H9 (cell line): ENCODE data around the gene SLC30A3. TPM values are rescaled to one million over a fixed set of nuclear protein-coding genes. Genes with fewer than 3 reads are reported as not detected.

Experiments used
- DNase-seq: peaks from one replicate; pipeline ENCODE4 v3.0.0-alpha.2; 2017
- H2AFZ ChIP-seq: one replicate; pipeline ENCODE4 v1.6.1; 2013; ENCODE audit warnings: mild to moderate bottlenecking, low read length, control low read depth, moderate library complexity
- H2AK5ac ChIP-seq: 2 replicates; pipeline ENCODE4 v1.6.1; 2013; ENCODE audit warnings: low read length, control low read depth, mixed read lengths; ENCODE audit not compliant: insufficient read length
- H2BK120ac ChIP-seq: one replicate; pipeline ENCODE4 v1.6.1; 2013; ENCODE audit warnings: low read depth, mild to moderate bottlenecking, low read length, control low read depth, inconsistent platforms; ENCODE audit not compliant: poor library complexity, severe bottlenecking
- H2BK12ac ChIP-seq: 2 replicates; pipeline ENCODE4 v1.6.1; 2013; ENCODE audit warnings: low read length, control low read depth, mixed read lengths, low read depth; ENCODE audit not compliant: insufficient read length
- H2BK15ac ChIP-seq: 2 replicates; pipeline ENCODE4 v1.6.1; 2013; ENCODE audit warnings: low read depth, low read length, control low read depth
- H2BK20ac ChIP-seq: one replicate; pipeline ENCODE4 v1.6.1; 2013; ENCODE audit warnings: low read depth, mild to moderate bottlenecking, low read length, control low read depth, inconsistent platforms; ENCODE audit not compliant: poor library complexity, severe bottlenecking
- H2BK5ac ChIP-seq: 2 replicates; pipeline ENCODE4 v1.6.1; 2013; ENCODE audit warnings: low read length, control low read depth, mixed read lengths; ENCODE audit not compliant: insufficient read length
- H3K14ac ChIP-seq: 2 replicates; pipeline ENCODE4 v1.6.1; 2013; ENCODE audit warnings: low read length, control low read depth; ENCODE audit not compliant: insufficient read depth
- H3K18ac ChIP-seq: 2 replicates; pipeline ENCODE4 v1.6.1; 2013; ENCODE audit warnings: low read depth, mild to moderate bottlenecking, mixed read lengths, low read length, control low read depth; ENCODE audit not compliant: insufficient read length
- H3K23ac ChIP-seq: 2 replicates; pipeline ENCODE4 v1.6.1; 2013; ENCODE audit warnings: low read length, control low read depth, mixed read lengths, low read depth; ENCODE audit not compliant: insufficient read length
- H3K23me2 ChIP-seq: 2 replicates; pipeline ENCODE4 v1.6.1; 2013; ENCODE audit warnings: low read depth, mild to moderate bottlenecking, mixed read lengths, low read length, control low read depth; ENCODE audit not compliant: insufficient read length, poor library complexity, severe bottlenecking
- H3K27ac ChIP-seq: 2 replicates; pipeline ENCODE4 v1.5.1; 2013; ENCODE audit warnings: low read length, control low read depth, mixed read lengths, low read depth; ENCODE audit not compliant: insufficient read length
- H3K27me3 ChIP-seq: 2 replicates; pipeline ENCODE4 v1.6.1; 2013; ENCODE audit warnings: low read length, control low read depth, inconsistent platforms; ENCODE audit not compliant: insufficient read depth
- H3K4ac ChIP-seq: 2 replicates; pipeline ENCODE4 v1.6.1; 2013; ENCODE audit warnings: low read depth, mild to moderate bottlenecking, control low read depth, inconsistent platforms, low read length, moderate library complexity
- H3K4me1 ChIP-seq: 2 replicates; pipeline ENCODE4 v1.6.1; 2013; ENCODE audit warnings: low read length, control low read depth, inconsistent platforms; ENCODE audit not compliant: insufficient read depth
- H3K4me2 ChIP-seq: 2 replicates; pipeline ENCODE4 v1.6.1; 2013; ENCODE audit warnings: low read length, control low read depth, mixed read lengths; ENCODE audit not compliant: insufficient read length, insufficient read depth
- H3K56ac ChIP-seq: 2 replicates; pipeline ENCODE4 v1.6.1; 2013; ENCODE audit warnings: low read depth, mild to moderate bottlenecking, mixed read lengths, low read length, control low read depth; ENCODE audit not compliant: insufficient read length
- H3K79me1 ChIP-seq: 2 replicates; pipeline ENCODE4 v1.6.1; 2013; ENCODE audit warnings: low read depth, mild to moderate bottlenecking, moderate library complexity, low read length, control low read depth, inconsistent platforms; ENCODE audit not compliant: insufficient read depth, poor library complexity, severe bottlenecking
- H3K79me2 ChIP-seq: 2 replicates; pipeline ENCODE4 v1.6.1; 2013; ENCODE audit warnings: low read length, control low read depth, inconsistent platforms; ENCODE audit not compliant: insufficient read depth
- H3K9ac ChIP-seq: 2 replicates; pipeline ENCODE4 v1.6.1; 2013; ENCODE audit warnings: low read length, control low read depth, mixed read lengths; ENCODE audit not compliant: insufficient read length; ENCODE audit errors: extremely low read depth
- H3K9me3 ChIP-seq: one replicate; pipeline ENCODE4 v1.6.1; 2013; ENCODE audit warnings: low read depth, low read length, inconsistent platforms; ENCODE audit not compliant: control insufficient read depth
- H3T11ph ChIP-seq: one replicate; pipeline ENCODE4 v1.6.1; 2013; ENCODE audit warnings: mild to moderate bottlenecking, low read length, control low read depth, inconsistent platforms
- H4K20me1 ChIP-seq: one replicate; pipeline ENCODE4 v1.6.1; 2013; ENCODE audit not compliant: control insufficient read depth, insufficient read length, insufficient read depth
- H4K5ac ChIP-seq: 2 replicates; pipeline ENCODE4 v1.6.1; 2013; ENCODE audit warnings: low read depth, mild to moderate bottlenecking, mixed read lengths, low read length, control low read depth; ENCODE audit not compliant: insufficient read length
- H4K8ac ChIP-seq: replicated peaks from 2 replicates; pipeline ENCODE4 v1.6.1; 2013; ENCODE audit warnings: low read length, control low read depth, mixed read lengths, low read depth; ENCODE audit not compliant: insufficient read length
- H4K91ac ChIP-seq: 2 replicates; pipeline ENCODE4 v1.6.1; 2013; ENCODE audit warnings: low read depth, mild to moderate bottlenecking, moderate library complexity, mixed read lengths, low read length, control low read depth; ENCODE audit not compliant: insufficient read length
- H3K27ac Mint-ChIP-seq, 3 experiments: 2 replicates in 2 of 3; 3 replicates in 1 of 3; pipeline ENCODE4 v1.8.0; 2020 to 2021; ENCODE audit warnings: mixed read lengths in 3 of 3, mild to moderate bottlenecking in 1 of 3, moderate library complexity in 1 of 3
- H3K27me3 Mint-ChIP-seq: 2 replicates; pipeline ENCODE4 v1.8.0; 2021; ENCODE audit warnings: low read depth, mild to moderate bottlenecking, moderate library complexity, mixed read lengths
- H3K36me3 Mint-ChIP-seq, 3 experiments: 2 replicates in 2 of 3; 3 replicates in 1 of 3; pipeline ENCODE4 v1.8.0; 2020 to 2021; ENCODE audit warnings: low read depth in 3 of 3, mixed read lengths in 3 of 3; ENCODE audit not compliant: insufficient read depth in 1 of 3
- H3K4me1 Mint-ChIP-seq, 2 experiments: 2 replicates each; pipeline ENCODE4 v1.8.0; 2020; ENCODE audit warnings: mixed read lengths in 2 of 2
- H3K4me3 Mint-ChIP-seq, 2 experiments: 2 replicates in 1 of 2; 3 replicates in 1 of 2; pipeline ENCODE4 v1.8.0; 2020 to 2021; ENCODE audit warnings: mild to moderate bottlenecking in 2 of 2, mixed read lengths in 2 of 2, moderate library complexity in 1 of 2
- H3K9me3 Mint-ChIP-seq, 2 experiments: 2 replicates in 1 of 2; 3 replicates in 1 of 2; pipeline ENCODE4 v1.8.0; 2020; ENCODE audit warnings: mild to moderate bottlenecking in 2 of 2, mixed read lengths in 2 of 2, moderate library complexity in 1 of 2
- WGBS: extraction: QIAGEN DNeasy Blood & Tissue Kit; methylation state at CpG from one replicate; pipeline ENCODE4 v1.1.7; 2013; ENCODE audit warnings: missing lambda C conversion rate, low lambda C conversion rate, mixed read lengths; ENCODE audit not compliant: insufficient read length; ENCODE audit errors: extremely low coverage; 5-methylcytosine and 5-hydroxymethylcytosine counted together
- total RNA-seq: library from RNA; stranded (reverse); gene quantifications from 2 replicates; pipeline ENCODE4 v1.2.1, GENCODE V29; 2021
- TF ChIP-seq, protein P1 (sequence below): fragments of 200-600 bp; sonication (generic); conservative IDR thresholded peaks from 3 replicates; pipeline ENCODE4 v1.8.0; 2021; ENCODE audit warnings: antibody characterized with exemption, mild to moderate bottlenecking

Gene SLC30A3
- total RNA-seq, 1 experiment from 2014 or later = 2.5 TPM

DNA sequence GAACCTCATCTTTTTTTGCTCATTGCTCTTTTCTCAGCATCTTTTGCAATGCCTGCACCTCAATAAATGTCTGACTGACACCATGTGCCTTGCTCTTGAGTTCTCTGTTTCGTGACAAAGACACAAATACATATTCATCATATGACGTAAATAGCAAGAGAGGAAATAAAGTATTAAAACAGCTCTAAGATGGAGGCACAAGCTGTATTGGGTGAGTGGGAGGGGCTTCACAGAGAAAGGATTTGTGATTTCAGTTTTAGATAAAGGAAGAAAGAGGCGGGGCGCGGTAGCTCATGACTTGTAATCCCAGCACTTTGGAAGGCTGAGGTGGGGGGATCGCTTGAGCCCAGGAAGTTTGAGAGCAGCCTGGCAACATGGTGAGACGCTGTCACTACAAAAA lies 42.8 kb downstream of the SLC30A3 start:
- 0 out of 5 replicates have a peak overlapping the region, but pooled peaks of 1 of the 2 experiments have one; percentile 21 for H3K4me3 Mint-ChIP-seq
- H3K18ac ChIP-seq = no peak overlapping the region
- peaks cover 9% of the 10 kb centered on the region for H3K23me2 ChIP-seq
- H2AK5ac ChIP-seq = no peak overlapping the region
- no CpG with 5 or more reads among the region's 7 CpGs for WGBS
- H3K4ac ChIP-seq = no peak overlapping the region
- H2BK120ac ChIP-seq = no peak overlapping the region
- no peak overlapping the region for H4K5ac ChIP-seq
- no peak overlapping the region for H3K23ac ChIP-seq
- no peak overlapping the region for H3K9ac ChIP-seq
- H3K27ac Mint-ChIP-seq = peak overlapping the region; percentile 29 to 78 (median 39); a peak in 5 of 7 replicates
- H4K8ac ChIP-seq = no peak overlapping the region
- H2BK5ac ChIP-seq = no peak overlapping the region
- no peak overlapping the region for H3K27ac ChIP-seq
- no peaks in the 10 kb centered on the region for H3K27me3 Mint-ChIP-seq
- H4K20me1 ChIP-seq = no peaks in the 10 kb centered on the region
- H2BK20ac ChIP-seq = no peak overlapping the region
- H3K9me3 ChIP-seq = no peaks in the 10 kb centered on the region
- no peak overlapping the region for H4K91ac ChIP-seq
- H3K4me1 Mint-ChIP-seq = peaks cover 21 to 27% of the 10 kb centered on the region in 2 experiments
- H3K4me2 ChIP-seq = no peak overlapping the region
- H3K14ac ChIP-seq = no peak overlapping the region
- TF ChIP-seq, protein P1, sequence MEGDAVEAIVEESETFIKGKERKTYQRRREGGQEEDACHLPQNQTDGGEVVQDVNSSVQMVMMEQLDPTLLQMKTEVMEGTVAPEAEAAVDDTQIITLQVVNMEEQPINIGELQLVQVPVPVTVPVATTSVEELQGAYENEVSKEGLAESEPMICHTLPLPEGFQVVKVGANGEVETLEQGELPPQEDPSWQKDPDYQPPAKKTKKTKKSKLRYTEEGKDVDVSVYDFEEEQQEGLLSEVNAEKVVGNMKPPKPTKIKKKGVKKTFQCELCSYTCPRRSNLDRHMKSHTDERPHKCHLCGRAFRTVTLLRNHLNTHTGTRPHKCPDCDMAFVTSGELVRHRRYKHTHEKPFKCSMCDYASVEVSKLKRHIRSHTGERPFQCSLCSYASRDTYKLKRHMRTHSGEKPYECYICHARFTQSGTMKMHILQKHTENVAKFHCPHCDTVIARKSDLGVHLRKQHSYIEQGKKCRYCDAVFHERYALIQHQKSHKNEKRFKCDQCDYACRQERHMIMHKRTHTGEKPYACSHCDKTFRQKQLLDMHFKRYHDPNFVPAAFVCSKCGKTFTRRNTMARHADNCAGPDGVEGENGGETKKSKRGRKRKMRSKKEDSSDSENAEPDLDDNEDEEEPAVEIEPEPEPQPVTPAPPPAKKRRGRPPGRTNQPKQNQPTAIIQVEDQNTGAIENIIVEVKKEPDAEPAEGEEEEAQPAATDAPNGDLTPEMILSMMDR = no peak
- H3K79me1 ChIP-seq = no peaks in the 10 kb centered on the region
- H2BK15ac ChIP-seq = no peak overlapping the region
- peaks cover 12% of the 10 kb centered on the region; the same call in 1 of the 2 replicates for H3K79me2 ChIP-seq
- H2AFZ ChIP-seq = no peak overlapping the region
- H3K9me3 Mint-ChIP-seq = peaks cover 0 to 1% of the 10 kb centered on the region in 2 experiments; a peak in 1 of 5 replicates
- no peak for DNase-seq
- H3K56ac ChIP-seq = no peak overlapping the region
- no peak overlapping the region for H3T11ph ChIP-seq
- H3K27me3 ChIP-seq = no peaks in the 10 kb centered on the region
- no peak overlapping the region for H2BK12ac ChIP-seq
- peaks cover 4% of the 10 kb centered on the region; the same call in 1 of the 2 replicates for H3K4me1 ChIP-seq
- peaks cover 61 to 88% (median 84%) of the 10 kb centered on the region in 3 experiments for H3K36me3 Mint-ChIP-seq
